Stimulated activated CD8-positive, alpha-beta memory T cell treated with anti-CD3 and anti-CD28 coated beads, Interleukin-15, amount 100 ng/mL, for 48 hours (primary cell): ENCODE results near the gene TMEM121B.

Experiments used
- DNase-seq, 2 donors: peaks; one replicate each; pipeline ENCODE4 v3.0.0-alpha.2; 2020; ENCODE audit warnings: low read depth in 2 of 2

Gene TMEM121B

GRCh38 chr22:17110791-17111550, 10.2 kb downstream of the TMEM121B start:
- DNase-seq: no peak

DNA sequence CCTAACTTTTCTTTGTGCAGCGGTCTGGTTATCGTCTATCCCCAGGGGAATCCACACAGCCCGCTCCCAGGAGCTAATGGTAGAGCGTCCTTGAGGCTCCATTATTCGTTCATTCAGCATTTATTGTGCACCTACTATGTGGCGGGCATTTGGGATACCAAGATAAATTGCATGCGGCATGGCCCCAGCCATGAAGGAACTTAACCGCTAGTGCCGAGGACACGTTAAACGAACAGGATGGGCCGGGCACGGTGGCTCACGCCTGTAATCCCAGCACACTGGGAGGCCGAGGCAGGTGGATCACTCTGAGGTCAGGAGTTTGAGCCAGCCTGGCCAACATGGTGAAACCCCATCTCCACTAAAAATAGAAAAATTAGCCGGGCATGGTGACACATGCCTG, 11.2 kb downstream of the TMEM121B start:
- no peak for DNase-seq

- no peak for DNase-seq
Measured at GRCh38 chr22:17109113-17109865, 11.9 kb downstream of the TMEM121B start.

DNA sequence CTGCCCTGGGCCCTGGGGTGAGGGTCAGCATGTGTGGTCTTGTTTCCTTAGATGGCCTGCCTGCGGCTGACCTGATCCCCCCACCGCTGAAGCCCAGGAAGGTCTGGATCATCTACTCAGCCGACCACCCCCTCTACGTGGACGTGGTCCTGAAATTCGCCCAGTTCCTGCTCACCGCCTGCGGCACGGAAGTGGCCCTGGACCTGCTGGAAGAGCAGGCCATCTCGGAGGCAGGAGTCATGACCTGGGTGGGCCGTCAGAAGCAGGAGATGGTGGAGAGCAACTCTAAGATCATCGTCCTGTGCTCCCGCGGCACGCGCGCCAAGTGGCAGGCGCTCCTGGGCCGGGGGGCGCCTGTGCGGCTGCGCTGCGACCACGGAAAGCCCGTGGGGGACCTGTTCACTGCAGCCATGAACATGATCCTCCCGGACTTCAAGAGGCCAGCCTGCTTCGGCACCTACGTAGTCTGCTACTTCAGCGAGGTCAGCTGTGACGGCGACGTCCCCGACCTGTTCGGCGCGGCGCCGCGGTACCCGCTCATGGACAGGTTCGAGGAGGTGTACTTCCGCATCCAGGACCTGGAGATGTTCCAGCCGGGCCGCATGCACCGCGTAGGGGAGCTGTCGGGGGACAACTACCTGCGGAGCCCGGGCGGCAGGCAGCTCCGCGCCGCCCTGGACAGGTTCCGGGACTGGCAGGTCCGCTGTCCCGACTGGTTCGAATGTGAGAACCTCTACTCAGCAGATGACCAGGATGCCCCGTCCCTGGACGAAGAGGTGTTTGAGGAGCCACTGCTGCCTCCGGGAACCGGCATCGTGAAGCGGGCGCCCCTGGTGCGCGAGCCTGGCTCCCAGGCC, 12.7 kb downstream of the TMEM121B start:
- DNase-seq: no peak

DNA sequence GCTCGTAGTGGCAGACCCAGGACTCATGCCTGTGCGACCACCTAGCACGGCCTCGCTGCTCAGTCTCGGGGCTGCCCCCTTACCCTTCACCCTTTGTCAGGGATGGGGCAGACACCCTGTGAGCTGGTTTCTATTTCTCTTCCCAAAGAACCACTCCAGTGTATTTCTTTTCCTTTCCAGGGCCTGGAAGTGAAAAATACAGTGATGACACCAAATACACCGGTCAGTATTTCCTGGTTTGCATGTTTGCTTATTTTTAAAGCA, 13.7 kb downstream of the TMEM121B start:
- no peak for DNase-seq

- DNase-seq: no peak
Measured at GRCh38 chr22:17106785-17107546, 14.2 kb downstream of the TMEM121B start.

GRCh38 chr22:17106161-17106784, 14.9 kb downstream of the TMEM121B start:
- no peak for DNase-seq

GRCh38 chr22:17105143-17106129, 15.7 kb downstream of the TMEM121B start:
- no peak for DNase-seq

- no peak for DNase-seq
Measured at GRCh38 chr22:17104336-17104935, 16.7 kb downstream of the TMEM121B start.

GRCh38 chr22:17103351-17103750, 17.8 kb downstream of the TMEM121B start:
- DNase-seq: no peak

- DNase-seq: no peak
Measured at GRCh38 chr22:17102297-17102667, 18.9 kb downstream of the TMEM121B start.

DNA sequence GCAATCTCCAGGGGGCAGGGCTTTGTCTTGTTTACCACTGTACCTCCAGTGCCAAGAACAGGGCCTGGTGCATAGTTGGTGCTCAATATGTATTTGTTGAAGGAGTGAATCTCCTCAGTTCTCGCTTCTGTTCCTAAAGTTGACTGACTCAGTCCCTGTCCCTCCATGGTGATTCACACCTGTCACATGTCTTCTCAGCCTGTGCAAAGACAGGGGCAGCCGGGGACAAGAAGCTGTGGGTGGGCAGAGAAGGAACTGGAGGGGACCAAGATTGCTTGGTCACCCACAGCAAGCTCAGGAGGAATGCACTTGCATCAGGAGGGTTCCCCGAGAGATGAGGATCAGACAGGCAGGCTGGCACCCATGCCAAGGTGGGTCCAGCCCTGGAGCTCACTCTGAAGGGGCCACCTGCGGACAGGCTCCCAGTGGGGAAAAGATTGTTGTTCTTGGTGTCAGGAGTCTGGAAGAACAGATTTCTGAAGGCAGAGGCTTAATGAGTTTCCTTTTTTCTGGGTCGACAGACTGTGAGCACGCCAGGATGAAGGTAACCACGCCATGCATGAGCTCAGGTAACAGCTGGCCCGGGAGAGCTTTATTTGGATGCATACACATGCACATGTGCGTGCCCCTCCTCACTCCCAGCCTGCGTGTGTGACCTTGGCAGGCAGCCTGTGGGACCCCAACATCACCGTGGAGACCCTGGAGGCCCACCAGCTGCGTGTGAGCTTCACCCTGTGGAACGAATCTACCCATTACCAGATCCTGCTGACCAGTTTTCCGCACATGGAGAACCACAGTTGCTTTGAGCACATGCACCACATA, 19.5 kb downstream of the TMEM121B start:
- DNase-seq: no peak

DNA sequence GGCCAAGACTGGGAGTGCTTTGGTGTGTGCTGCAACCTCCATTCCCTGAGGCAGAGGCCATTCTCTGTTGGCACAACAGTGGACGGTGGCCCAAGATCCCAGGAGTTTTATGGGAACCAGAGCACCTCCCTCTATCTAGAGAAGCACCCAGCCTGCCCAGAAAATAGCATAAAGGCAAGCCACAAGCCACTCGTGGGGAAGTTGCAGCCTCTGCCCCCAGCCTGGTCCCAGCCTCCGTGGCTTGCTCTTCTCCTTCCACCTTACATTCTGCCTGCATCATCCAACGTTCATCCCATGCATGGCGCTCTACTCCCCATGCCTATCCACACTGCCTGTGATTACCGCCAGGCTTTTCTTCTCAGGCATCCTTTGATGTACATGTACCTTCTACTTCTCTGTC, 20.5 kb downstream of the TMEM121B start:
- no peak for DNase-seq

DNA sequence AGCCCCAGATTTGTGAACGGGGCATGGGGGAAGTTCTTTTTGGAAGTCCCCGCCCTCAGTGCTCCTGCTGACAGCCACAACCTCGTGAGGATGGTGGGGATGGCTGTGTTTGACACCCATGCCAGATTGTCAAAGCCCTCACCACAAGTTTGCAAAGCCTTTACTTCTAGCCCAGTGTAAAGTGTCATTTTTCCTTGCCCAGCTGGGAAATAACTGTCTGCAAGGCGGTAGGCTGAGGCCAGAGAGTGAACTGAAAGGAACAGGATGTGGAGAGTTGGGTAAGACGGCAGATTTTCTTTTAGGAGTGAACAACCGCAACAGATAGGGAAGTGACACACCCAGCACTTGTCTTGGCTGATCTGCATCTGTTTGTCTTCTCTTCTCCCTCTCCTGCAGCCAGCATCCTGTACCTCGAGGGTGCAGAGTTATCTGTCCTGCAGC, 22.8 kb downstream of the TMEM121B start:
- no peak for DNase-seq

DNA sequence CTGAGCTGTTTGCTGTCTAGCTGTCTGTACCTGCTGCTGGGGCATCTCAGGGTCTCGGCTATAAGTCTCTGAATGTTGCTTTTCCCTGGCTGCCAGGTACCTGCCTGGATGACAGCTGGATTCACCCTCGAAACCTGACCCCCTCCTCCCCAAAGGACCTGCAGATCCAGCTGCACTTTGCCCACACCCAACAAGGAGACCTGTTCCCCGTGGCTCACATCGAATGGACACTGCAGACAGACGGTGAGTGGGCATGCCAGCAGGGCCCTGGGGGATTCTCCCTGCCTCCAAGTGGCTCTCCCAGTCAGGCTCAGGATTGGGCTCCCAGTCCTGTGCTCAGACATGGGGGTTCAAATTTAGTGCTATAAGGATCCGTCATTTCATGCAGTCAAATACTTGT, 23.5 kb downstream of the TMEM121B start:
- no peak for DNase-seq

GRCh38 chr22:17097062-17097461, 24.1 kb downstream of the TMEM121B start:
- no peak for DNase-seq

- no peak for DNase-seq
Measured at GRCh38 chr22:17096071-17096470, 25.1 kb downstream of the TMEM121B start.

GRCh38 chr22:17095538-17095937, 25.6 kb downstream of the TMEM121B start:
- DNase-seq: no peak

DNA sequence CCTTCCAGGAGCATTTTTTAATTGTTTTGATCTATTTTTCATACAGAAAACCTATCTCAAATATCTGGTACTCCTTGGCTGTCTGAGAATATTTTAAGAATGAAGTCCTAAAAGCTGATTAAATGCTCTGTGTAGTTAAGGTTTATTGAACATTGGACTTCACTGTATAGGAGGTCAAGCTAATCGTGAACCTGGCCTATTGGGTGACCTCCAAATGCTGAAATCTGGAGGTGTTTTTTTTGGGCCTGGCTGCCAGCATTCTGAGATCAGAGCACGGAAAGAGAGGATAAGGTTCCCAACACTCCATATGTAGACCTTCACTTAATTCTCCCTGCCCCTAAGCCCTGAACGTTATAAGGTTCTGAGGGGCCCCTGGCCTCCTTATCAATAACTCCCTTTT, 28.1 kb downstream of the TMEM121B start:
- no peak for DNase-seq
